IMR-90 (cell line): ENCODE measurements around the gene LIMS3. TPM values are rescaled to one million over a fixed set of nuclear protein-coding genes. Genes with fewer than 3 reads are reported as not detected.
"Not testable (repeated sequence)": the region's sequence is repeated elsewhere in the genome, so short reads cannot be mapped to it uniquely, and the experiment has no call there.

ENCODE experiments used
- ATAC-seq: fragments of 200-7000 bp; cut with Tn5 transposase; 2 replicates; pipeline ENCODE4 v1.9.1; 2020; ENCODE audit warnings: low read depth, mild to moderate bottlenecking, moderate library complexity
- BruUV-seq: library from RNA; stranded (reverse); fragments of 400-500 nt; replicated peaks from 2 replicates; lab custom pipeline; 2021; lab: Mats Ljungman, UMichigan
- CTCF ChIA-PET: fragments of 300-600 bp; formaldehyde crosslinking; extraction: SDS; loops from one replicate; lab custom pipeline; 2021; ENCODE audit warnings: antibody characterized with exemption; lab: Yijun Ruan, JAX
- POLR2A ChIA-PET: fragments of 300-600 bp; sonication (Branson Sonifier 250); formaldehyde crosslinking; loops from one replicate; lab custom pipeline; 2022; ENCODE audit warnings: antibody characterized with exemption; ENCODE audit not compliant: unreplicated experiment; lab: Charles Lee
- DNase-seq: peaks from one replicate; pipeline ENCODE4 v3.0.0; 2013
- H2AFZ ChIP-seq: replicated peaks from 2 replicates; pipeline ENCODE3; 2013; ENCODE audit warnings: low read length, mild to moderate bottlenecking; ENCODE audit not compliant: poor library complexity
- H2AK5ac ChIP-seq: 2 replicates; pipeline ENCODE4 v1.6.1; 2013; ENCODE audit warnings: low read depth, low read length, inconsistent platforms
- H2AK9ac ChIP-seq: replicated peaks from 2 replicates; pipeline ENCODE3; 2013; ENCODE audit warnings: mild to moderate bottlenecking, low read depth, low read length, moderate library complexity; ENCODE audit not compliant: poor library complexity
- H2BK120ac ChIP-seq: 2 replicates; pipeline ENCODE4 v1.6.1; 2013; ENCODE audit warnings: low read depth, low read length, inconsistent platforms
- H2BK15ac ChIP-seq: 3 replicates; pipeline ENCODE4 v1.6.1; 2013; ENCODE audit warnings: low read depth, low read length, inconsistent platforms
- H2BK20ac ChIP-seq: 2 replicates; pipeline ENCODE4 v1.6.1; 2013; ENCODE audit warnings: low read depth, mild to moderate bottlenecking, inconsistent platforms, low read length, moderate library complexity
- H2BK5ac ChIP-seq: 2 replicates; pipeline ENCODE4 v1.6.1; 2013; ENCODE audit warnings: mild to moderate bottlenecking, low read depth, low read length, inconsistent platforms; ENCODE audit not compliant: poor library complexity, severe bottlenecking
- H3K14ac ChIP-seq: replicated peaks from 2 replicates; pipeline ENCODE4 v1.6.1; 2013; ENCODE audit warnings: low read depth, low read length, inconsistent platforms
- H3K18ac ChIP-seq: 2 replicates; pipeline ENCODE4 v1.6.1; 2013; ENCODE audit warnings: low read depth, low read length, control low read depth
- H3K23ac ChIP-seq: 2 replicates; pipeline ENCODE4 v1.6.1; 2013; ENCODE audit warnings: low read depth, low read length, inconsistent platforms
- H3K27ac ChIP-seq: 2 replicates; pipeline ENCODE4 v1.5.1; 2013; ENCODE audit warnings: mild to moderate bottlenecking, control low read depth, low read length; ENCODE audit not compliant: insufficient read depth
- H3K27me3 ChIP-seq: 2 replicates; pipeline ENCODE4 v1.6.1; 2013; ENCODE audit warnings: low read length; ENCODE audit not compliant: control insufficient read depth, insufficient read depth
- H3K36me3 ChIP-seq: 2 replicates; pipeline ENCODE4 v1.6.1; 2013; ENCODE audit warnings: low read length, mixed read lengths; ENCODE audit not compliant: control insufficient read depth, insufficient read depth
- H3K4ac ChIP-seq: 2 replicates; pipeline ENCODE4 v1.6.1; 2013; ENCODE audit warnings: low read depth, low read length, inconsistent platforms
- H3K4me1 ChIP-seq: 2 replicates; pipeline ENCODE4 v1.6.1; 2013; ENCODE audit warnings: low read length, mixed read lengths; ENCODE audit not compliant: control insufficient read depth, insufficient read depth
- H3K4me2 ChIP-seq: 2 replicates; pipeline ENCODE4 v1.6.1; 2013; ENCODE audit warnings: low read depth, mild to moderate bottlenecking, control low read depth, low read length, moderate library complexity
- H3K4me3 ChIP-seq: 2 replicates; pipeline ENCODE4 v1.5.1; 2013; ENCODE audit warnings: low read depth, mild to moderate bottlenecking, control low read depth, low read length, moderate library complexity; ENCODE audit not compliant: insufficient read depth
- H3K56ac ChIP-seq: 2 replicates; pipeline ENCODE4 v1.6.1; 2013; ENCODE audit warnings: low read length, inconsistent platforms; ENCODE audit not compliant: insufficient read depth; ENCODE audit errors: extremely low read depth
- H3K79me1 ChIP-seq, 2 experiments: 2 replicates each; pipeline ENCODE4 v1.6.1; 2013; ENCODE audit warnings: low read length in 2 of 2, inconsistent platforms in 1 of 2, low read depth in 1 of 2
- H3K9ac ChIP-seq: 2 replicates; pipeline ENCODE4 v1.6.1; 2013; ENCODE audit warnings: low read depth, low read length, control low read depth
- H3K9me1 ChIP-seq: 2 replicates; pipeline ENCODE4 v1.6.1; 2013; ENCODE audit warnings: low read length, inconsistent platforms; ENCODE audit not compliant: insufficient read depth
- H3K9me3 ChIP-seq: 2 replicates; pipeline ENCODE4 v1.6.1; 2013; ENCODE audit warnings: low read length; ENCODE audit not compliant: control insufficient read depth, insufficient read depth
- H4K20me1 ChIP-seq: 2 replicates; pipeline ENCODE4 v1.6.1; 2013; ENCODE audit warnings: low read length, inconsistent platforms; ENCODE audit not compliant: insufficient read depth
- H4K5ac ChIP-seq: 2 replicates; pipeline ENCODE4 v1.6.1; 2013; ENCODE audit warnings: mild to moderate bottlenecking, low read depth, low read length, control low read depth
- H4K8ac ChIP-seq, 2 experiments: 2 replicates each; pipeline ENCODE4 v1.6.1; 2013; ENCODE audit warnings: low read depth in 2 of 2, low read length in 2 of 2, control low read depth in 1 of 2, inconsistent platforms in 1 of 2
- H4K91ac ChIP-seq: 2 replicates; pipeline ENCODE4 v1.6.1; 2013; ENCODE audit warnings: low read depth, low read length, inconsistent platforms; ENCODE audit not compliant: insufficient read depth
- WGBS, 2 experiments: methylation state at CpG; one replicate each; pipeline versions ENCODE4 v1.1.5 to v1.1.7; 2013; ENCODE audit warnings: missing lambda C conversion rate in 2 of 2; ENCODE audit not compliant: insufficient read length in 1 of 2; ENCODE audit errors: extremely low coverage in 2 of 2; 5-methylcytosine and 5-hydroxymethylcytosine counted together
- dilution Hi-C: fragments of 300-500 bp; cut with HindIII; formaldehyde crosslinking; loops from one replicate; pipeline ENCODE4 v1.14.3; 2018; ENCODE audit warnings: low sequenced_read_pairs; ENCODE audit not compliant: unreplicated experiment
- in situ Hi-C: fragments of 300-500 bp; cut with MboI; formaldehyde crosslinking; loops from 3 replicates; pipeline ENCODE4 v1.14.3; 2019; ENCODE audit warnings: low sequenced_read_pairs, inconsistent platforms, mixed read lengths
- intact Hi-C: fragments of 100-400 bp; cut with micrococcal nuclease; formaldehyde crosslinking; loops from 2 replicates; pipeline ENCODE4 v1.10.0; 2022
- polyA plus RNA-seq, 3 experiments: library from polyadenylated mRNA; depleted of rRNA; stranded (reverse); fragments of >200 nt; gene quantifications; 2 replicates each; pipeline ENCODE4 v1.2.3, GENCODE V29; 2012; ENCODE audit warnings: low replicate concordance in 1 of 3
- total RNA-seq: library from RNA; depleted of rRNA; stranded (reverse); fragments of >200 nt; gene quantifications from 2 replicates; pipeline ENCODE4 v1.2.3, GENCODE V29; 2012

LIMS3 gene
- total and polyA plus RNA-seq, 2 of the 4 experiments (the other 2 are of a cell fraction), result 0.44 to 12.7 TPM

GRCh38 chr2:109947959-109948520 lies 49.6 kb downstream of the LIMS3 start:
- intact Hi-C loops, H3K4me3 ChIP-seq, H3K23ac ChIP-seq, CTCF ChIA-PET, H3K4me2 ChIP-seq, dilution Hi-C loops, POLR2A ChIA-PET, H3K9ac ChIP-seq, H3K27me3 ChIP-seq, H3K79me1 ChIP-seq, H3K14ac ChIP-seq, H3K36me3 ChIP-seq, H3K9me3 ChIP-seq, H3K56ac ChIP-seq, H4K20me1 ChIP-seq, H3K27ac ChIP-seq, H2BK5ac ChIP-seq, H4K91ac ChIP-seq, H3K4ac ChIP-seq, BruUV-seq, H4K5ac ChIP-seq, H2AK9ac ChIP-seq, H2BK15ac ChIP-seq, ATAC-seq, H4K8ac ChIP-seq, H3K18ac ChIP-seq, in situ Hi-C loops, H2BK20ac ChIP-seq, H3K9me1 ChIP-seq, H2BK120ac ChIP-seq, H3K4me1 ChIP-seq, DNase-seq, H2AFZ ChIP-seq, H2AK5ac ChIP-seq: not testable (repeated sequence)
- no CpG with 5 or more reads among the region's 31 CpGs for WGBS, 2 experiments

GRCh38 chr2:109950146-109950843 lies 51.8 kb downstream of the LIMS3 start:
- H4K8ac ChIP-seq, in situ Hi-C loops, H2BK20ac ChIP-seq, H2BK5ac ChIP-seq, H3K79me1 ChIP-seq, H2BK120ac ChIP-seq, H3K9me3 ChIP-seq, H3K4me3 ChIP-seq, H4K20me1 ChIP-seq, H2AK9ac ChIP-seq, H3K23ac ChIP-seq, H3K9me1 ChIP-seq, dilution Hi-C loops, POLR2A ChIA-PET, H3K14ac ChIP-seq, H3K4me1 ChIP-seq, BruUV-seq, H3K56ac ChIP-seq, H2AFZ ChIP-seq, H3K27me3 ChIP-seq, H2AK5ac ChIP-seq, ATAC-seq, intact Hi-C loops, CTCF ChIA-PET, H3K4me2 ChIP-seq, H3K4ac ChIP-seq, H2BK15ac ChIP-seq, DNase-seq, H4K5ac ChIP-seq, H4K91ac ChIP-seq, H3K18ac ChIP-seq, H3K36me3 ChIP-seq, H3K27ac ChIP-seq, H3K9ac ChIP-seq: not testable (repeated sequence)
- no CpG with 5 or more reads among the region's 9 CpGs for WGBS, 2 experiments
